ENCODE measurements around the gene MEX3D.

GRCh38 chr19:1606138-1606651 lies 38.1 kb upstream of the MEX3D start:
- TF ChIP-seq MAFK (IDR thresholded peaks at IDR 0.05; ENCODE audit: low read depth, low read length) (no peak), RFX5 (IDR thresholded peaks at IDR 0.05; ENCODE audit: low read depth, low read length) (no peak), CTCF (conservative IDR thresholded peaks at IDR 0.05; ENCODE audit: low read depth, low read length) (no peak), MXI1 (IDR thresholded peaks at IDR 0.05; ENCODE audit: borderline replicate concordance, low read depth, low read length) (no peak), POLR2A (IDR thresholded peaks at IDR 0.05; ENCODE audit: low read depth, low read length) (no peak), RAD21 (IDR thresholded peaks at IDR 0.05; ENCODE audit: low read length) (no peak), CHD1 (IDR thresholded peaks at IDR 0.05; ENCODE audit: low read depth, low read length) (no peak), NFE2L2 (IDR thresholded peaks at IDR 0.05; ENCODE audit: low read depth, low read length) (no peak), FOS (IDR thresholded peaks at IDR 0.05; ENCODE audit: low read depth, low read length) (no peak), CEBPB (IDR thresholded peaks at IDR 0.05; ENCODE audit: low read depth, low read length) (no peak), MAZ (IDR thresholded peaks at IDR 0.05; ENCODE audit: borderline replicate concordance, low read depth, low read length) (no peak), BHLHE40 (IDR thresholded peaks at IDR 0.05; ENCODE audit: low read depth, low read length) (no peak)

Data from IMR-90 (cell line).